Measurements from ENCODE around the gene CCDC127.
"Not testable (repeated sequence)": the region's sequence is repeated elsewhere in the genome, so short reads cannot be mapped to it uniquely, and the experiment has no call there.

The CCDC127 gene

DNA sequence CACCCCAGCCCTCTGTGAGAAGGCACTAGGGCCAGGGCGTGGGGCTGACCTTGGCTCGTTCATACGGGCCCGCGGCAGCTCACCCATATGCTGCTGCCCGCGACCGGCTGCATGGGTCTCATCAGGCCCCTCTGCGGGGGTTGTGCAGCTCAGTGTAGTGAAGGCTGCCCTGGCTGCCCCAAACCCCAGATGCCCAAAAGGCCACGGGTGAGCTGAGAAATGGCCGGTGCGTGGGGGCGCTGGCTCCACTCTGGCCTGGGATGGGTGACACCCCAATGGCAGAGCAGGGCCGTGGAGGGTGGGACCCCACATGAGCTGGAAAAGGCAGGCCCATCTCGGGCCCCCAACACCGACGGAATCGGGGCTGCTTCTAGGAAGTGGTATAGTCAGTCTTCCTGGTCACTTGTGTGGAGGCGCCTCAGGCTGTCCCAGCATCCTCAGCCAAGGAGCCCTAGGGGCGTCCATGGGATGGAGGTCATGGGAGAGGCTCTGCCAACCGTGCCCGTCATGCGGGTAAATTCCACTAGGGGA, 46.1 kb downstream of the CCDC127 start:
- no peak for DNase-seq (ENCODE audit: low read depth)

GRCh38 chr5:170971-171800, 46.8 kb downstream of the CCDC127 start:
- no peak for DNase-seq (ENCODE audit: low read depth)

DNA sequence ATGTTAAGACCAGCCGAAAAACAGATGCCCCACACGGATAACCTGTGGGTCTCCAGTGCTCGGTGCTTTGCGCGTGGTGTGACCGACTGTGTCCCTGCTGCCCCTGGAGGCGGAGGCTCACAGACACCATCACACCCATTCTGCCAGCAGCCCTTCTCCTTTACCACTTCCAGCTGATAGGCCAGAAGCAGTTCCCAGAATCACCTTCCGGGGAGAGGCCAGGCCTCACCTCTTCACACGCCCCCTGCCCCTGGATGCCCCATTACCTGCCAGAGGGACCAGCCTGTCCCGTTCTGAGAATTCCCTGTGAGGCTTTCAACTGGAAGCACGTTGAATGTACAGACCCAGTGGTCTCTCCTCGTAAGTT, 48.2 kb downstream of the CCDC127 start:
- no peak for DNase-seq (ENCODE audit: low read depth)

- no peak for DNase-seq (ENCODE audit: low read depth)
These were observed 48.8 kb downstream of the CCDC127 start for GRCh38 chr5:169071-169727.

GRCh38 chr5:167982-168660, 49.8 kb downstream of the CCDC127 start:
- DNase-seq (ENCODE audit: low read depth): no peak

DNA sequence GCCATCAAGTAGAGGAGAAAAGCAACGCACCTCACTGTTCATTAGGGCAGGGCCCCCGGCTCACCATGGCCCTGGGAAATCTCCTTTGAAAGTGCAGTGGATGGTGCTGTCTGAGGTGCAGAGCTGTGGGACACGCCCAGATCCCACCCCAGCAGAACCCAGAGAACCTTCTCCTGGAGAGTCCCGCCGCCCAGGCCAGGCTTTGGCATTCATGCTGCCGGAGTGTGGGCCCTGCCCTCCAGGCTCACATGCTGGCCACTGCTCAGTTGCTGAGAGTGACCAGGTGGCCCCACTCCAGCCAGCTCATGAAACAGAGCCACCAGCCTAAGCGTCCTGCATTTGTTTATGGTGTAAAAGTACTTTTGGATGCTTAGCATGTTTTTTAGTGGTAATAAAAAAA, 50.4 kb downstream of the CCDC127 start:
- DNase-seq (ENCODE audit: low read depth): no peak

- DNase-seq (ENCODE audit: low read depth): no peak
These were observed 51.2 kb downstream of the CCDC127 start for GRCh38 chr5:166441-167372.

DNA sequence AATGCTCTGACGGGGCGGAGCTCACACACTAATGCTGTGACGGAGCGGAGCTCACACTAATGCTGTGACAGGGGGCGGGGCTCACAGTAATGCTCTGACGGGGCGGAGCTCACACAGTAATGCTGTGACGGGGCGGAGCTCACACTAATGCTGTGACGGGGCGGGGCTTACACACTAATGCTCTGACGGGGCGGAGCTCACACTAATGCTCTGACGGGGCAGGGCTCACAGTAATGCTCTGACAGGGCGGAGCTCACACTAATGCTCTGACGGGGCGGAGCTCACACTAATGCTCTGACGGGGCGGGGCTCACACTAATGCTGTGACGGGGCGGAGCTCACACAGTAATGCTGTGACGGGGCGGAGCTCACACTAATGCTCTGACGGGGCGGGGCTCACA, 53.2 kb downstream of the CCDC127 start:
- DNase-seq (ENCODE audit: low read depth): not testable (repeated sequence)

GRCh38 chr5:164244-164643, 53.7 kb downstream of the CCDC127 start:
- no peak for DNase-seq (ENCODE audit: low read depth)

- DNase-seq (ENCODE audit: low read depth): no peak
These were observed 54.1 kb downstream of the CCDC127 start for GRCh38 chr5:163841-164240.

DNA sequence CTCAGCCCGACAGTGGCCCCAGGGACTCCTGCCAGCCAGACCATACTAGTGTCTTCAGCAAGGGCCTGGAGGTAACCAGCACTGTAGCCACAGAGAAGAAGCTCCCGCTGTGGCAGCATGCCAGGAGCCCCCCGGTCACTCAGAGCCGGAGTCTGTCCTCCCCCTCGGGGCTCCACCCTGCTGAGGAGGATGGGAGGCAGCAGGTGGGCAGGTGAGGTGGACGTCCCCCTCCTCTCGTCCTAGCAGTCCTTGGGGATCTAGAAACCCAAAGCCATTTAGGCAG, 54.7 kb downstream of the CCDC127 start:
- DNase-seq (ENCODE audit: low read depth): no peak

DNA sequence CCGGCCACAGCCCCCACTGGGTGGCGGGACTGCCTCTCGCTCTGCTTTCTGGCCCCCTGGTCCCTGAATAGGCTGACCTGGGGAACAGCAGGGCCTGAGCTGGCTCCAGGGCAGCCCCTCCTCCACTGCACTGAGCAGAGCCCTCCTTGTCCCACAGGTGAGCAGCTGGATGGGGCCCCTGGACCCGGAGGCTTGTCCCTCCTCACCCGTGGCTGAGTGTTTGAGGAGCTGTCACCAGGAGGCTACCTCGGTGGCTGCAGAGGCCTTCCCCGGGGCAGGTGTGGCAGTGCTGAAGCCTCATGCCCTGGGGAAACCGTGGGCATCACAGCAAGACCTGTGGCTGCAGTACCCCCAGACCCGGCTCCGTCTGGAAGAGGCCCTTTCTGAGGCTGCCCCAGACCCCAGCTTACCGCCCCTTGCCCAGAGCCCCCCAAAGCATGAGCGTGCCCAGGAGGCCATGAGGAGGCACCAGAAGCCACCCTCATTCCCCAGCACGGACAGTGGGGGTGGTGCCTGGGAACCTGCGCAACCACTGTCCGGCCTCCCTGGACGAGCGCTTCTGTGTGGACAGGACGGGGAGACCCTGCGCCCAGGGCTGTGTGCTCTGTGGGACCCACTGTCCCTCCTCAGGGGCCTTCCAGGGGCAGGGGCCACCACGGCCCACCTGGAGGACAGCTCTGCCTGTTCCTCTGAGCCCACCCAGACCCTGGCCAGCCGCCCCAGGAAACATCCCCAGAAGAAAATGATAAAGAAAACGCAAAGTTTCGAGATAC, 55.2 kb downstream of the CCDC127 start:
- DNase-seq (ENCODE audit: low read depth): no peak

DNA sequence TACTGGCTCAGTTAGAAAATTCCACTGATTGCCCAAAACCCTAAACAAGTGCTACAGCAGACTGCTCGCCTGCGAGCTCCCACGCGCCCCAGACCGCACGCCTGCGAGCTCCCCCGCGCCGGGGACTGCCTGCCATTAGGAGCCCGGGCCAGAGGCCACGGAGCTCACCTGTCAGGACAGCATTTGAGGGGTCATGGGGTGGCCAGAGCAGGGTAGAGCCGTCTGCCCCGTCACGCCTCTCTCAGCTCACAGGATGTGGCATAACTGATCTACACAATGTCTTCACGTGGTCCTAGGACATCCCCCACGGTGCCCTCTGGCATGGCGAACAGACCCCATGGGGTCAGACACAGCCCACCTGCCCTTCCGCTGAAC, 55.8 kb downstream of the CCDC127 start:
- no peak for DNase-seq (ENCODE audit: low read depth)

DNA sequence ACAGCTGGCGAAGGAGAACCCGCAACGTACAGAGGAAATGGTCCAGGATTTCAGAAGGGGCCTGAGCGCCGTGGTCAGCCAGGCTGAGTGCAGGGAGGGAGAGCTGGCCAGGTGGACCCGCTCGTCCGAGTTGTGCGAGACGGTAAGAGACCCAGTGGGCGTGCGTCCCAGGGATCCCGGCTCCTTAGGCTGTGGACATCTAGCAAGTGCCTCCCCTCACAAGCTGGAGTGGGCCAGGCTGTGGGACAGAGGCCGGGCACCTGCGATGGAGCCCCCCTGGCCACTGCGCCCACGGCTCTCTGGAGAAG, 56.2 kb downstream of the CCDC127 start:
- DNase-seq (ENCODE audit: low read depth): no peak

DNA sequence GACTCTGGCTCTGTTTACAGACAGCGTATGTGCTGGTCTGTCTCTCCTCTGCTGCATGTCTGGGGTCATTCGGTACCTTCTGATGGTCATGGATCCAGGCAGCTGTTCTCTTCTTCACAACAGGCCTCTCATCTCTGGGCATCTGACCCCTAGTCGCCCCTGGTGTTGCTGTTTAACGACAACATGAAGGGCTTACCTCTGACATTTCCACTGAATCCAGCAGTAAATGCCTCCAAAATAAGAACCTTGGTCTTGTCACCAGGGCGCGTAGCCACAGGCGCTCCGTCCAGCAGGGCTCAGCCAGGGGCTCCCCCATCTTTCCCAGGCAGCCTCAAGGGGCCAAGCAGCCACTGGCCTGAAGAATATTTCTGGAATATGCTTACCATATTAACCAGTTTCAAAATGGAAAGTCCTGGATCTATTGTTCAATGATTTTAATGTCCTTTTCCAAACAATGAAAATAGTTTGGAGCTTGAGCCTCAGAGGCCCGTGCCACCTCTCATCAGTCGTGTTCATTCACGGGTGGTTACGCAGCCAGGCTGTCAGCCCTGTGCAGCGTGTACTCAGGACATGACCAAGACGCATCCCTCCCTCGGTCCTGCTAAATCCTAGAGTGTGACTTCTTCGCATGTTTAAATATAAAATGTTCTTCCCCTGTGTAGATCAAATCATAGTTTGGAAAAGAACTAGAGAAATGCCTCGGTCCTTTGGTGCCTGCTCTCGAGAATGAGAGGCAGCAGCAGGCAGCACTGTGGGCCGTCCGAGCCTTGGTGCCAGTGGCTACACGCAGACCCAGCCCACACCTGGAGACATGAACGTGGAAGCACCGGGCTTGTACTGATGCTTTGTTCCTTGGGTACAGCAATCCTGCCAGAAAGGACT, 56.8 kb downstream of the CCDC127 start:
- no peak for DNase-seq (ENCODE audit: low read depth)

DNA sequence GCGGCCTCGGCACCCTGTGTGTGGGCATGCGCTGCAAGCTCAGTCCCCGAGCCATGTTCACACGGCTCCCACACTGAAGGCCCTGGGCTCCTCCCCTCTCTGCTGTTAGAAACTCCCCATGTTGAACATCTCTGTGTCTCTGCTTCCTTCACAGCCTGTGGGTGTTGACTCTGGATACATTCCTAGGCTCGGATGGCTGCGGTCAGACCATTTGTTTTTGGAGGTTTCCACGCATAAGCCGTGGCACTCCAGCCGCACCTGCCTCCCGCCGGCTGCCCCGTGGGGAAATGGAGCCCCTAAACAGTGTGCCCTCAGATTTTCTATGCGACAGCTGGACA, 57.8 kb downstream of the CCDC127 start:
- no peak for DNase-seq (ENCODE audit: low read depth)

DNA sequence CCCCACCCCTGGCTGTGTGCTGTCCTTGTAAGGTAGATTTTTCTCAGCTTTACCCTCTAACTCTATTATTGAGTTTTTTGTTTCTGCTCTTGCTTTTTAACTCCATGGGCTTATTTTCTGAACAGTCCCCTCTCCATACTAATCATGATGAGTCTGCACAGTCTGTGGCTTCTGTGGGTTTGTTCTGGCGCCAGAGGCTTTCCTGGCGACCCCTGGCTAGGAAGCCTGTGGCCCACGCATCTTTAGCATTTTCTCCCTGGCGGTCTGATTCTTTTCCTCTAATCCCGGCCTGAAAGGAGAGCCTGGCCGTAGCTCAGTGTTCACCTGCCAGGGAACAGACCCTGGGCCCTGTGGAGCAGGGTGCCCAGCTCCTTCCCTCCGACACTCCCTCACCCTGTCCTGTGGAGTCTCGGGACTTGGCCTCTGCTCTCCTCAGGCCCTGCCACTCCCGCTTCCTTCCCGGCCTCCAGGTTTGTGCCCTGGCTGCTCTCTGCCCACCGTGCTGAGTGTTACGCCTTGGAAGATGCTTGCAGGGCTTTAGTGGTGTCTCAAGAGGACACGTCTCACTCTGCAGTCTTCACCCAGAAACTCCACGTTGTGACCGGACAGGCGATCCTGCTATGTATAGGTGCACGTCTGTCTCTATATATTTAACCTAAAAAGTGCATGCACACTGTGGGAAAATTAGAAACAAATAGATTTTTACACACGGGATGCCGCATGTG, 58.3 kb downstream of the CCDC127 start:
- DNase-seq (ENCODE audit: low read depth): no peak

- no peak for DNase-seq (ENCODE audit: low read depth)
These were observed 59.0 kb downstream of the CCDC127 start for GRCh38 chr5:158807-159447.

DNA sequence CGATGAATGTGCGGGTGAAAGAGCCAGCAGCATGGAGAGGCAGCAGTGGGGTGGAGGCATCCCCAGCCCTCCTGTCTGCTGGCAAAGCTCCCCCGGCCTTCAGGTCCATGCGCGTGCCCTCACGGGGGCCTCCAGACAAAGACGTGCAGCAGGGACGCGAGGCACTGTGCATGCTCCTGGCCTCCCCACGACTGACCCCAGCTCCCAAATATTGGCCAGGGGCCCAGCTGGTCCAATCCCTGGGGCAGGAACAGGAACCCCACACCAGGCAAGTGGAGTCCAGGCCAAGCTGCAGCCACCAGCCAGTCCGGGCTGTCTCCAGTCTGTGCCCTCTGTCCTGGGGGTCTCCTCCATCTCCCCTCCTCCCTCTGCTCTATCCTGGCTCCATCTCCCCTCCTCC, 60.2 kb downstream of the CCDC127 start:
- DNase-seq (ENCODE audit: low read depth): no peak
